Panc1 (cell line): ENCODE data around the gene ZNF592. TPM values are rescaled to one million over a fixed set of nuclear protein-coding genes. Genes with fewer than 3 reads are reported as not detected.

Source experiments
- ATAC-seq: fragments of 200-7000 bp; cut with Tn5 transposase; 2 replicates; pipeline ENCODE4 v1.9.1; 2020; ENCODE audit warnings: mild to moderate bottlenecking, moderate library complexity
- BruUV-seq: library from RNA; stranded (reverse); fragments of 400-500 nt; replicated peaks from 2 replicates; lab custom pipeline; 2021; lab: Mats Ljungman, UMichigan
- CTCF ChIA-PET: fragments of 300-600 bp; sonication (Branson Sonifier 250); formaldehyde crosslinking; loops from one replicate; lab custom pipeline; 2022; ENCODE audit warnings: antibody characterized with exemption; lab: Charles Lee
- POLR2A ChIA-PET: fragments of 300-600 bp; sonication (Branson Sonifier 250); formaldehyde crosslinking; loops from one replicate; lab custom pipeline; 2022; ENCODE audit warnings: antibody characterized with exemption; lab: Charles Lee
- DNase-seq: peaks from one replicate; pipeline ENCODE4 v3.0.0-alpha.2; 2010; ENCODE audit warnings: low read depth, low spot score
- H3K27ac ChIP-seq: 2 replicates; pipeline ENCODE4 v1.5.1; 2011; ENCODE audit warnings: mild to moderate bottlenecking, low read length, inconsistent platforms
- H3K27me3 ChIP-seq: fragments of 200-500 bp; sonication (Bioruptor generic); 2 replicates; pipeline ENCODE4 v1.6.0; 2014; ENCODE audit warnings: low read length, inconsistent platforms; ENCODE audit not compliant: control insufficient read depth, insufficient read depth
- H3K36me3 ChIP-seq: fragments of 200-500 bp; sonication (Bioruptor generic); 2 replicates; pipeline ENCODE4 v1.5.1; 2014; ENCODE audit warnings: inconsistent platforms, mild to moderate bottlenecking, low read length, moderate library complexity; ENCODE audit not compliant: control insufficient read depth, insufficient read depth
- H3K4me1 ChIP-seq: 2 replicates; pipeline ENCODE4 v1.5.1; 2011; ENCODE audit warnings: inconsistent platforms, mild to moderate bottlenecking, low read length, moderate library complexity; ENCODE audit not compliant: control insufficient read depth, insufficient read depth
- H3K4me3 ChIP-seq, 2 experiments: 2 replicates each; pipeline ENCODE4 v1.5.1; 2011 to 2012; ENCODE audit warnings: low read depth in 2 of 2, low read length in 2 of 2, mild to moderate bottlenecking in 2 of 2, inconsistent platforms in 1 of 2, moderate library complexity in 1 of 2
- H3K9me3 ChIP-seq: fragments of 200-500 bp; sonication (Bioruptor generic); 2 replicates; pipeline ENCODE4 v1.5.1; 2014; ENCODE audit warnings: low read depth, mild to moderate bottlenecking, inconsistent platforms, low read length, moderate library complexity; ENCODE audit not compliant: control insufficient read depth, insufficient read depth
- POLR2AphosphoS5 ChIP-seq: IDR thresholded peaks from 2 replicates; pipeline ENCODE4 v1.6.1; 2012; ENCODE audit warnings: mild to moderate bottlenecking, low read depth, low read length, moderate library complexity
- SIN3A ChIP-seq: IDR thresholded peaks from 2 replicates; pipeline ENCODE4 v1.6.1; 2012; ENCODE audit warnings: low read depth, mild to moderate bottlenecking, low read length, moderate library complexity, borderline replicate concordance; ENCODE audit not compliant: insufficient read depth
- TCF7L2 ChIP-seq: IDR thresholded peaks from 2 replicates; pipeline ENCODE4 v1.6.1; 2011; ENCODE audit warnings: mild to moderate bottlenecking, low read depth, low read length, inconsistent platforms
- in situ Hi-C: cut with HindIII; loops from 2 replicates; pipeline ENCODE4 v1.10.0; 2016; ENCODE audit warnings: low sequenced_read_pairs, low pct_unique_long_range_greater_than_20kb
- intact Hi-C: fragments of 100-400 bp; cut with micrococcal nuclease; formaldehyde crosslinking; loops from one replicate; pipeline ENCODE4 v1.10.0; 2022; ENCODE audit not compliant: unreplicated experiment
- total RNA-seq: library from RNA; stranded (reverse); gene quantifications from one replicate; pipeline ENCODE4 v1.2.1, GENCODE V29; 2021; ENCODE audit not compliant: unreplicated experiment
- TF ChIP-seq, protein P1 (sequence below), 2 experiments: IDR thresholded peaks; 2 replicates each; pipeline ENCODE4 v1.6.1; 2011 to 2012; ENCODE audit warnings: low read depth in 2 of 2, control low read depth in 1 of 2, low read length in 1 of 2, mild to moderate bottlenecking in 1 of 2, moderate library complexity in 1 of 2; ENCODE audit not compliant: insufficient read depth in 1 of 2
- TF ChIP-seq, protein P2 (sequence below): fragments of 450-650 bp; IDR thresholded peaks from 2 replicates; pipeline ENCODE4 v1.5.1; 2017; ENCODE audit warnings: mild to moderate bottlenecking

ZNF592 gene
- total RNA-seq, 1 experiment from 2014 or later, result 34.2 TPM

- DNase-seq (no peak), ATAC-seq (no peak)
- no peaks in the 10 kb centered on the region for H3K27me3 ChIP-seq
- no TSS peak for BruUV-seq
- no peak overlapping the region for H3K4me3 ChIP-seq
- TF ChIP-seq POLR2AphosphoS5 (no peak), TCF7L2 (no peak), SIN3A (no peak)
- TF ChIP-seq, protein P1, sequence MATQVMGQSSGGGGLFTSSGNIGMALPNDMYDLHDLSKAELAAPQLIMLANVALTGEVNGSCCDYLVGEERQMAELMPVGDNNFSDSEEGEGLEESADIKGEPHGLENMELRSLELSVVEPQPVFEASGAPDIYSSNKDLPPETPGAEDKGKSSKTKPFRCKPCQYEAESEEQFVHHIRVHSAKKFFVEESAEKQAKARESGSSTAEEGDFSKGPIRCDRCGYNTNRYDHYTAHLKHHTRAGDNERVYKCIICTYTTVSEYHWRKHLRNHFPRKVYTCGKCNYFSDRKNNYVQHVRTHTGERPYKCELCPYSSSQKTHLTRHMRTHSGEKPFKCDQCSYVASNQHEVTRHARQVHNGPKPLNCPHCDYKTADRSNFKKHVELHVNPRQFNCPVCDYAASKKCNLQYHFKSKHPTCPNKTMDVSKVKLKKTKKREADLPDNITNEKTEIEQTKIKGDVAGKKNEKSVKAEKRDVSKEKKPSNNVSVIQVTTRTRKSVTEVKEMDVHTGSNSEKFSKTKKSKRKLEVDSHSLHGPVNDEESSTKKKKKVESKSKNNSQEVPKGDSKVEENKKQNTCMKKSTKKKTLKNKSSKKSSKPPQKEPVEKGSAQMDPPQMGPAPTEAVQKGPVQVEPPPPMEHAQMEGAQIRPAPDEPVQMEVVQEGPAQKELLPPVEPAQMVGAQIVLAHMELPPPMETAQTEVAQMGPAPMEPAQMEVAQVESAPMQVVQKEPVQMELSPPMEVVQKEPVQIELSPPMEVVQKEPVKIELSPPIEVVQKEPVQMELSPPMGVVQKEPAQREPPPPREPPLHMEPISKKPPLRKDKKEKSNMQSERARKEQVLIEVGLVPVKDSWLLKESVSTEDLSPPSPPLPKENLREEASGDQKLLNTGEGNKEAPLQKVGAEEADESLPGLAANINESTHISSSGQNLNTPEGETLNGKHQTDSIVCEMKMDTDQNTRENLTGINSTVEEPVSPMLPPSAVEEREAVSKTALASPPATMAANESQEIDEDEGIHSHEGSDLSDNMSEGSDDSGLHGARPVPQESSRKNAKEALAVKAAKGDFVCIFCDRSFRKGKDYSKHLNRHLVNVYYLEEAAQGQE (IDR thresholded peaks at IDR 0.05; ENCODE audit: insufficient read depth in 1 of 2, low read depth in 2 of 2, low read length in 1 of 2), result no peak
- TF ChIP-seq, protein P2, sequence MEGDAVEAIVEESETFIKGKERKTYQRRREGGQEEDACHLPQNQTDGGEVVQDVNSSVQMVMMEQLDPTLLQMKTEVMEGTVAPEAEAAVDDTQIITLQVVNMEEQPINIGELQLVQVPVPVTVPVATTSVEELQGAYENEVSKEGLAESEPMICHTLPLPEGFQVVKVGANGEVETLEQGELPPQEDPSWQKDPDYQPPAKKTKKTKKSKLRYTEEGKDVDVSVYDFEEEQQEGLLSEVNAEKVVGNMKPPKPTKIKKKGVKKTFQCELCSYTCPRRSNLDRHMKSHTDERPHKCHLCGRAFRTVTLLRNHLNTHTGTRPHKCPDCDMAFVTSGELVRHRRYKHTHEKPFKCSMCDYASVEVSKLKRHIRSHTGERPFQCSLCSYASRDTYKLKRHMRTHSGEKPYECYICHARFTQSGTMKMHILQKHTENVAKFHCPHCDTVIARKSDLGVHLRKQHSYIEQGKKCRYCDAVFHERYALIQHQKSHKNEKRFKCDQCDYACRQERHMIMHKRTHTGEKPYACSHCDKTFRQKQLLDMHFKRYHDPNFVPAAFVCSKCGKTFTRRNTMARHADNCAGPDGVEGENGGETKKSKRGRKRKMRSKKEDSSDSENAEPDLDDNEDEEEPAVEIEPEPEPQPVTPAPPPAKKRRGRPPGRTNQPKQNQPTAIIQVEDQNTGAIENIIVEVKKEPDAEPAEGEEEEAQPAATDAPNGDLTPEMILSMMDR, result no peak
- intact Hi-C loops (no loop called here), in situ Hi-C loops (no loop called here)
- H3K9me3 ChIP-seq, result no peaks in the 10 kb centered on the region
- no peak overlapping the region for H3K27ac ChIP-seq
- CTCF ChIA-PET, result no interaction called here
- H3K4me1 ChIP-seq, result no peaks in the 10 kb centered on the region
- POLR2A ChIA-PET, result no interaction called here
- 0 out of 2 replicates have a peak, but pooled peaks cover 5% of the 10 kb centered on the region for H3K36me3 ChIP-seq
These were observed 45.2 kb downstream of the ZNF592 start for GRCh38 chr15:84793431-84794161.

DNA sequence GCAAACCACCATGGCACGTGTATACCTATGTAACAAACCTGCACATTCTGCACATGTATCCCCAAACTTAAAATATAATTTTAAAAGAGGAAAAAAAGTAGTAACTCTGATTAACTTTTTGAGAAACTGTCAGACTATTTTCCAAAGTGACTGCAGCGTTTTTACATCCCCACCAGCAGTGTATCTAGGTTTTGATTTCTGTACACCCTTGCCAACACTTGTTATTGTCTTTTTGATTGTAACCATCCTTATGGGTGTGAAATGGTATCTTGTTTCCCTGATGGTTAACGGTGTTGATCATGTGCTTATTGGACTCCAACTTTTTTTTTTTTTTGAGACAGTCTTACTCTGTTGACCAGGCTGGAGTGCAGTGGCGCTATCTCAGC lies 45.8 kb downstream of the ZNF592 start:
- ATAC-seq, result no peak
- ChIA-PET POLR2A (no interaction called here), CTCF (no interaction called here)
- H3K27ac ChIP-seq, result no peak overlapping the region
- H3K27me3 ChIP-seq, result no peaks in the 10 kb centered on the region
- in situ Hi-C loops, result no loop called here
- intact Hi-C loops, result no loop called here
- H3K9me3 ChIP-seq, result no peaks in the 10 kb centered on the region
- DNase-seq, result no peak
- no peaks in the 10 kb centered on the region for H3K4me1 ChIP-seq
- H3K36me3 ChIP-seq, result 0 out of 2 replicates have a peak, but pooled peaks cover 5% of the 10 kb centered on the region
- TF ChIP-seq SIN3A, result no peak
- no peak for TF ChIP-seq TCF7L2
- TF ChIP-seq, protein P2, result no peak
- TF ChIP-seq, protein P1 (IDR thresholded peaks at IDR 0.05; ENCODE audit: insufficient read depth in 1 of 2, low read depth in 2 of 2, low read length in 1 of 2), result no peak
- no peak for TF ChIP-seq POLR2AphosphoS5
- H3K4me3 ChIP-seq, result no peak overlapping the region
- no TSS peak for BruUV-seq
